ENCODE measurements around the gene IQGAP3.

IQGAP3 gene

DNA sequence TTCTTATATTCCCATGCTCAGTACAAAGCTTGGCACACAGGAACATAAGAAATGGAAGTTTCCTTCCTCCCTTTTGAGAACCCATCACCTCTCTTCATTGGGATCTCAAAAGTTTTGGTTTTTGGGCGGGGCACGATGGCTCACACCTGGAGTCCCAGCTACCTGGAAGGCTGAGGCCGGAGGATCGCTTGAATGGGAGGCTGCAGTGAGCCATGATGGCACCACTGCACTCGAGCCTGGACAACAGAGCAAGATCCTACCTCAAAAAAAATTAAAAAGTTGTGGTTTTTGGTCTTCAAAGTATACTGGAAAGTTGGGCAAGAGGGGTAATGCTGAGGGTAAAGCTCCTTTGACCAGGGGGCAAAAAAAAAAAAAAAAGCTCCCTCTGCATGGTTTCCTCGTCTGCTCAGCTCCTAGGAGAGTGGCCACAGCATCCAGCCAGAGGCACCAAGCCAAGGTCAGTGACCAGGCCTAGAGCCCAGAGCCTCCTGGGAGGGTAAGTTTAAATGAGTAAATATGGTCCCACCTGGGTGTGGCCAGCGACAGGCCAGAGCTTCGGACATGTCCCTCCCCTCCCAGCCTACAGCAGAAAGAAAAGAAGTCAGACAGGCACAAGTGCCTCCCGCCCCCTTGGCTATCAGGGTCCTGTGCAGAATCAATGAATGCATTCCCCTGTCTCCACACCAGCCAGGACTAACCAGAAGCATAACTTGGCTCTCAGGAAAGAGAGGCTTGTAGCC, 76.8 kb downstream of the IQGAP3 start:
- DNase-seq, result no peak

DNA sequence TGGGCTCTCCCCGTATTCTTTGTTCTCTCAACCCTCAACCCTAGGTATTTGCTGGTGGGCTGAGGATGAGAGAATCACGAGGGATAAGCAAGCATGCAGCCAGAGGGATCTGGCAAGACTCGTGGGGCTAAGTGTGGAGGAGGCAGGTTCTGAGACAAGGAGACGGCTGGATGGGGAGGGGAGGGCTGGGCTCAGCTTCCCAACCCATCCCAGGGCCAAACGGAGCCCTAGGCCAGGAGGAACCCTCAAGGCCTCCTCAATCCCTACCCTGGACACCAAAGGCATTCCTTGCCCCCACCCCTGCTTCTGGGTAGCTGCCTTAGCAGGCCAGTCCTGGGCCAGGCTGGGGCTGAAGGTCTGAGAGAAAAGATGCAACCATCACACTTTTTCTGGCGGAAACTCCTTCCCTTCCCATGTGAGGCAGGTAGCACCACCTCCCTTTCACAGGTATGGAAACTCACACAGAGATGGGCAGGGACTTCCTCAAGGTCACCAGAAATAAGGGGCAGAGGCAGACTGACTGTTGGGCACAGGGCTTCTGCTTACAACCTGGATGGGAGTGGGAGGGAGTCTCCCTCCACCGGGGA, 78.0 kb downstream of the IQGAP3 start:
- DNase-seq, result no peak

DNA sequence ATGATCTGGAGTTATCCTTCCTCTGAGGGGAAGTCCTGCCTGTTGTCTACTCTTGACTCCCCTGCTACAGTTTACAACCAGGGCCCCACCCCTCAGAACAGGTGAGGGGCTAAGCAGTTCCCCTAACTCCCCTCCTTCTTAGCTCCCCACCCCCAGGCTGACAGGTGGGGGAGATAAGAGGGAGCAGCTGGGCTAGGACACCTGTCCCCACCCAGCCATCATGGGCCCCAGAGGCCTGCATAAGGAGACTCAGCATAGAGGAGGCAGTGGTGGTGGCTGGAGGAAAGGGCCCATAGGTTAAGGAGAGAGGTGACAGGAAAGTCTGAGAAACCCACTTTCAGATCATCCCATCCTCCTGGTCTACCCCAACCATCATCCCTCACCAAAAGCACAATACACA, 78.6 kb downstream of the IQGAP3 start:
- no peak for DNase-seq

DNA sequence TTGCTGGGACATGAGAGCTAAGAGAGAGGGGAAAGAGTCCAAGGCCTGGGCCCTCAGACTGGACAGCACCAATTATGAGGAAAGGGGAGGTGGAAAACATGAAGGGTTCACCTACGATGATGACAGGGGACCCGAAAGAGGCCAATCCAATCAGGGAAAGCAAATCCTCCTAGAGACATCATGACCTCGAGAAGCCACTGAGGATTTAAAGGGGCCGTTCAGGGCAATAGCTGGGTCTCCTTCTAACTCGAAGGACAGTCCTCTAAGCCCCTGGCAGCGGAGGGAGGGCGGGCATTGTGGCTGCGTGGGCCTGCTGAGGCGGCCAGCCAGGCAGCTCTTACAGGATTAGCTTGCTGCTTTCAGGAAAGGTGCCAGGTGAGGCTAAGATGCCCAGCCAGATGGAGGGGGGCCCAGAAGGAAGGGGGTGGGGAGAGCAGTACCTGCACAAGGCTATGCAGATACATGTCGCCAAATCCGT, 79.2 kb downstream of the IQGAP3 start:
- DNase-seq, result no peak

DNA sequence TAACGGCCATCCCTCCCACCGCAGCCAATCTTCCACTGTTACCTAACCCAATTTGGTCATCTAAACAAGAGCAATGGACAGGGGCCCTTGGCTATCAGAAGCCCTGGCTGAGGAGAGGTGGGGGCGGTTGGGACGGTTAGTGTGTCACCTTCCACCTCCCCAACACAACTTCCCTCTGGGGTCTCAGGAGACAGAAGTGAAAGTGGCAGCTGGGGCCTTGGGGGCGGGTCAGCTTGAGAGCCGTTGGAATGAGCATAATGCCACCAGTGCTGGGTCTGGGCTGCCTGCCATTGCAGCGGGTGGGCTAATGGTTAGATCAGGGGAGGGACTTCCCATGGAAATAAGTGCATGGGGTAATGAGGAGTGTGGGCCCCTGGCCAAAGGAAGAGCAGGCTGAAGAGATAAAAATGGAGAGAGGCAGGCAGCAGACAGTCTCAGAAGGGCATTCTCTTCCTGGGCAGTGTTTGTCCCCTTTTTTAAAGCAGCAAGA, 79.7 kb downstream of the IQGAP3 start:
- DNase-seq, result no peak

DNA sequence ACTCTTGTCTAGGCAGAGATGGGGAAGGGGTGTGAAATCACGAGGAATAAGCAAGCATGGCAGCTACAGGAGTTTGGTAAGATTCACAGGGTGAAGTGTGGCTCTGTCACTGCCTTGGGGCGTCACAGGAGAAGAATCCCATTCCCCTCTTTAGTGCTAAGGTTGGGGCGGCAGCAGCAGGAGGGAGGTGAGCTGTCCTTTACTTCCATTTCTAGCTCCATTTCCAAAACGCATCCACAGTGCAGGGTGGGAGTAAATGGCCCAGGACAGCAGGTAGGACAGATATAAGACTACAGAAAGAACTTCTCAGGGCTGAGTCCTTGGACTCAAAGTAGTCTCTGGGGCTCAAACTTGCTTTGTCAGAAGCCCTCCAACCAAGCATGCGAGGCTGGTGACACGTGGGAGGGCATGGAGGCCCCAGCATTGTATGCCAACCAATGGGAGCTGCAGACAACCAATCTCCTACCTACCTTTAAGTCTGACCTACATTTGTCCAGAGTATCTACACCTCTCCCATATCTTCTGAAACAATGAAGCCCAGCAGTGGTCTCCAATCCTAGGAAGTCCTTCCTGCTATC, 80.3 kb downstream of the IQGAP3 start:
- DNase-seq, result no peak

DNA sequence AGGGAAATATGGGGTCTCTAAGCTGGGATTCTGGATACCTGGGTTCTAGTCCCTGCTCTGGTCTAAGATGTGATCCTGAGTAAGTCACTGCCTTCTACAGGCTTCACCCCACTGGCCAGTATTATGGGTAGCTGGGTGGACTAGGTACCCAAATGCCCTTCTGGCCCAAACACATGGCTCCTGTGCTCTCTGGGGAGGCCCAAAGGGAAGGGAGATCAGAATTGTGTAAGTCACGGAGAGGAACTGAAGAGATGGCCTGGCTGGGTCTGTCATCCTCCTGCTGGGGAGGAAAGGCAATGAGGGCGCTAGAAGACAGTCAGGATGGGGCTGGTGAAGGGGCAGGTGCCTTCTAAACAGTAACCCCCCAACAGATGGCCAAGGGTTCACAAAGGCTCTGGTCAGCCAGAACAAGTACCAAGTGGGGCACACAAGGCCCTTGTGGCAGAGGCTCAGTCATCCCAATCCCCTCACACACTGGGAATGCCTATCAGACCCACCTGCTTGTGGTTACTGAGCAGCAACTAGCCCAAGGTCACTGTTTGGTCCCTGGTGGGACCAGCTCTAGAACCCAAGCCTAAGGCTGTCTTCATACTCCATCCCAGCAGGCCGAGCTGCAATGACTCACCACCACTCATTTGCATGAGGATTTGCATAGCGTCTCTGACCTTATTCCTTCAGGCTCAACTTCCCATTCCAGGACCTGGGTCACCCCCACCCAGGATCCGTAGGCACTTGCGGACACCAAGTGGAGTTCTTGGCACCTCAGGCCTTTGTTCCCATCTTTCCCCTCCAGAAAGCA, 81.0 kb downstream of the IQGAP3 start:
- DNase-seq, result no peak

DNA sequence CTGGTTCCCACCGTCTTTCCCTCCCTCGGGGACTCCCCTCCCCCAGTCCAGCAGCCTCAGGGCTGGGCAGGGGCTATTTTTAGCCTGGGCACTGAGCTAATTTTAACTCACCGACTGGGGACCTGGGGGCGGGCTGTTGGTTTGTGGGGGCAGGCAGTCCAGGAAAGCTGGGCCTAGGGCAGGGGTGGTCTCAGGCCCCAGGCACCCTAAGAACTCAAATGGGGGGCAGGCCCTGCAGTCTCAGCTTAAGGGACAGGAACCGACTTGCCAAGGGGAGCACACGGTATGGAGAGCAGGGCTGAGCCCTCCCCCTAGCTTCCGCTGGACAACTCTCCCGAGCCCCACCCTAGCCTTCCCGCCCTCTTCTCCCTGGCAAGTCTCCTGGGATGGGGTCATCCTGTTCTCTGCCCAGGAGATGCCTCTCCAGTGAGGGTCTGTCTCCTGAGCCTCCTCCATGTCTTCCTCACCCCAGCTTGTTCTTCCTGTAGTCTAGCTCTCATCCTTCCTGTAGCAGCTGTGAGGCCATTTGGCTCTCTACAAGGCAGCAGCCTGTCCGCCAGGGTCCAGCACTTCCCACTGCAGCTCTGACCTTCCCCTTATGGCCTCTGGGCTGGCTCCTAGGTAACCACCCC, 81.8 kb downstream of the IQGAP3 start:
- no peak for DNase-seq

DNA sequence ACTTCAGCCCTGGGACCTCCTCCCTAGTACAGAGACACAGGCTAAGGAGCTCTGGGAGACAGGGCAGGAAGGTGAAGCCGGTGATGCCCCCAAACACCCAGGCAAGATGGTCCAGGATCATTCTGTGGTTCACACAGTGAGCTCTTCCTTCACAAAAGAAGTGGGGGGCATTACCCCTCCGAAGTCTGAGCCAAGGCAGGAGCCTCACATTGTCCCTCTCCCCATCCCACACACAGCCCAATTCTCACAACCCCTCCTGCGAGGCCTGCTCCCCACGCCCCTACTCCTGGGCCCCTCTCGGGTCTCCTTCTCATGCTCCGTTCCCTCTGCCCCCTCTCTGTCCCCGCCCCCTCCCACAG, 82.5 kb downstream of the IQGAP3 start:
- DNase-seq, result no peak

DNA sequence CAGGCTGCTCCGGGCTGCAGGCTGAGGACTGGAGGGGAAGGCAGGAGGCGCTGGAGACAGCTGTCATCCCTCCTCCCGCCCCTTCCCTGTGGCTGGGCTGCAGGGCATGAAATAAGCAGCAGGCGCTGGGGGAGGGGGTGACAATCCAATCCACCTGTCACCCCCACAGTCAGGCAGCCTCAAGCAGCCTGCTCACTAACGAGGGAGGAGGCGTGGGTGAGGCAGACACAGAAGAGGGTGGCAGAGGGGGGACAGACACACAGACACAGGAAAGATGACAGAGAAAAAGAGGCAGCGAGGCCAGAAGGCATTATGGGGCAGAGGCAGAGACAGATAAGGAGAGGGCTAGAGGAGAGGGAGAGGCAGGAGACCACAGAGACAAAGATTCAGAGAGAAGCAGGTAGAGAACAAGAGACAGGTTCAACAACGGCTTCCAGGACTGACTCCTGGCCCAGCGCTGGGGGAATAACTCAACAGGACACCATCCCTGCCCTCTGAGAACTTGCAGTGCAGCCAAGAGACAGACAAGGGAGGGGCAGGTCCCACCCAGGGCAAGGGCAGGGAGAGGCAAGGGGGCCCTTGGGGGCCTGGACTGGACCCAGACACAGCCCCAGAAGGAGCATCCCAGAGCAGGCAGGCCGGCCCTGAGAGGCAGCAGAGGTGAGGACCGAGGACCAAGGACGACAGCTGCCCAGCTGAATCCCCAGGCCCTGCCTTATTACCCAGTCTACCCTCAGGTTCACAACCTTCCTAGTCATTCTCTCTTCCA, 83.0 kb downstream of the IQGAP3 start:
- peak; percentile 77 to 84 for DNase-seq

DNA sequence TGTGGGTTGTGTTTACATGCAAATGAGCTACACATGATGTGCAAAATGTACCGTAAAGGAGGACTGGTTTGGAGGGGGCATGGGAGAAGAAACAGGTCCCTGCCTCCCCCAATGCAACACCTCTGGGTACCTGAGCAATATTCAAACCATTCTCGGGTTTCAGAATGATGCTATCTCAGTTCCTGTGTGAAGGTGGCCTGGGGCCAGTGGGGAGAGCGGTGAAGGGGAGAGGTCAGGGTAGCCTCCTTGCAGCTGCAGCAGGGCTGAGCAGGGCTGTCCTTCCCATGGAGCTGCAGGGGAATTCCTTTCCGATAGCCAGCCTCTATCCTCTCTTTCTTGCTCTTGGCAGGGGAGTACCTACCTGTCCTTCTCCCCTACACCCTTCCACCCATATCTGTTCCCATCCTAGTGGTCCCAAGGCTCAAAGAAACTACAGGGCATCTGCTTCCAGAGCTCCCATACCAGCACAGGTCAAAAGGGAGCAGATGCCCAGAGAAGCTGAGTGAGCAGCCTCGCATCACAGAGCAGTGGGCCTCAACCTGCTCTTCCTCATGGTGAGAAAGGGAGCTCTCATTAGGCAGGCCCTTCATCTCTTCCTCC, 83.7 kb downstream of the IQGAP3 start:
- no peak for DNase-seq

DNA sequence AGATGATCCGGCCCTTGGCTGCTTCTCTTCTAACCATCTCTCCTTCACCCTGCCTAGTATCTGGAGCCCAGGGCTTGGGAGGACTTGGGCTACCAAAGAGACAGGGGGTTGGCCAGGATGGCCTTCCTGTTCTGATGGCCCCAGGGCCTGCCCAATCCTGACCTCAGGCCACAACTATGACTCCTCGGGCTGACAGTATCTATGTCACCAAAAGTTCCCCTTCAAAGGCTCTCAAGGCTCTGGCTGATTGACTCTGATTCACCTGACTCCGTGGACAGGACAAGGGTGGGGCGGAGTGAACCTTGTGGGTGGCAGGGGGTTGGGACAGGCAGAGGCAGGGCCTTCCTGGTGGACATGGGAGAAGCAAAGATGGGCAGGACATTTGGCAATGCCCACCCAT, 84.5 kb downstream of the IQGAP3 start:
- no peak for DNase-seq

DNA sequence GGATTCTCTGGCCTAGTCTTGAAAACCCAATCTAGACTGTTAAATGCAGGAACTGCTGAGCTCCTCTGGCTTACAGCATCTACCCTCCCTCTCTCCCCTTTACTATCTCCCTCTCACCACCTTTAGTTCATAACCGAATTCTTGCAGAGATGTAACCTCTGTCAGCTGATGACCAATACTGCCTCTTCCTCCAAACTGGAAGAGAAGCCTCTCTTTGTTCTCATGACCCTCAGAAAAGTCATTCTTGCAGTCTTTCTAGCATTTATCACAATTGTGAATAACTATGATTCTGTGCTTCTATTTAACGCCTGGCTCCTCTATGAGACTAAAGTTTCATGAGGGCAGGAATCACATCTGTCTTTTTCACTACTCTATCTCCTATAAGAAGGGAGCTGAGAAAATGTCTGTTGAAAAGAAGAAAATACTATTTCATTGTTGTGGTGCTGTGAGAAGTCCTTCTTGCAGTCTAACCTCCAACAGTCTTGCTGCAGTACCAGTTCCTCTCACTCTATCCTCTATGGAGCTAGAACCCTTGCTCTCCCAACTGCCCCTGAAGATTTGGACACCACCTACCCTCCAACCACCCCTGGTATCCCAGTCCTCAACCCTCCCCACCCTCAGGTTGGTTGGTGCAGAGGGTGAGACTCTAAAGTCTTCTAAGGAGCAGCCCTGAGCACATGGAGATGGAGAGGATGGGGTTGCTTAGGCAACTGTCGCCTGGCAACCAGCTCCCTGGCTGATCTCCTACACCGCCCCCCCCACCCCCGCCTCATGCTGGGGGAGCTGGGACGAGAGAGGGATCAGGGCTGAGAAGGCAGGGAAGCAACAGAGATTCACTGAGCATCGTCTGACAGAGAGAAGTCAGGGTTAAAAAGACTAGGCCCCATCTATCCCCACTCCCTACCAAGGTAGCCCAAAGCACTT, 85.7 kb downstream of the IQGAP3 start:
- no peak for DNase-seq

DNA sequence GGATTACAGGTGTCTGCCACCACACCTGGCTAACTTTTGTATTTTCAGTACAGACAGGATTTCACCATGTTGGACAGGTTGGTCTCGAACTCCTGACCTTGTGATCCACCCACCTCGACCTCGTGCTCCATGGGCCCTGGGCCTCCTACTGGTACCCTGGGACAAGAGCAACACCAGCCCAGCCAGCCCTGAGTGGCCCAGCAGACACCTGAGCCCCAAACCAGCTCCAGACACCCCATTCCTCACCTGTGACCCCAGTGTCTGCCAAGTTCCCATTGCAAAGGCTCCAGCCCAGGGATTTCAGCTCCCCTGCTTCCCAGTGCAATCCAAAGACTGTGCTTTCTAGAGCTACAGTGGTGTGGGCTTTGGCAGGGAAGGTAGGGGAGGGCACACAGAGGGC, 86.4 kb downstream of the IQGAP3 start:
- no peak for DNase-seq

DNA sequence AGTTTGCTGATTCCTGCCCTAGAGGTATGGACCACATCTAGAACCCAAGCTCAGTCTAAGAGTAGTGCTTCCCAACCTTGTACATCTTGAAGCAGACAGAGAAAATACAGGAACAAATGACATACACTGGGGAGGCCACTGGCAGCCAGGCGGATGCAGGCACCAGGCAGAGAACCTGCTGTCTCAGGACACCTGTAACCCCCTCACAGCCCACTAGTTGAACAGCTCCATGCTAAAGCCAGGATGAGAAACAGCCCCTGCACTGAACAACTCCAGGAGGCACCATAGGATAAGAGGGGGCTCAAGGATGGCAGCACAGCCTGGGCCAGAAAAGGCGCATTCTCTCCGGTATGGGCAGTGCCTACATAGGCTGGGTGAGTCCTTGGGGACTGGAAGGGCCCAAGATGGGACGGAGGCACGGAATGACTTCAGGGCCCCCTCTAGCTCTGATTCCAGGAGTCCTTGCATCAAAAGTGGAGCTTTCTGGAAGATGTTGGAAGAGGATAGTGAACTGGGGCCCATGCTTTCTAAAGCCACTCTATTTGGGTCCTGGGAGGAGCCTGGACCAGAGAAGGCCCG, 87.8 kb downstream of the IQGAP3 start:
- no peak for DNase-seq

DNA sequence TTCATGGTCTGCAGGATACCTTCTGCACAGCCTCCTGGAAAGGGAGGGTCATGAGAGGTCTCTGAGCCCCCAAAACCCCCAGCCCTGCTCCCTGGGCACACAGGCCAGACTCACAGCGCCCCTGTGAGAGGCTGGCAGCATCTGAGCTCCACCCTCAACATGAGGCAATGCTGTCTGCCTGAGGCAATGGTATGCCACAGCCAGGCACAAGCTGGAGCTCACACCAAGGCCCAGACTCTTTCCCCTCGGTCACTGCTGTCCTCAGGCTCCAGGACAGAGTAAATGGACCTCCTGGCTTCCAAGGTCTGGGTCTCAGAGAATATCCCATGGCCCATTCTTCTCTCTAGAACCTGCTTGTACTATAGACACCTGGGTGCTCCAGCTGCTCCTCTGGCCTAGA, 89.0 kb downstream of the IQGAP3 start:
- no peak for DNase-seq

DNA sequence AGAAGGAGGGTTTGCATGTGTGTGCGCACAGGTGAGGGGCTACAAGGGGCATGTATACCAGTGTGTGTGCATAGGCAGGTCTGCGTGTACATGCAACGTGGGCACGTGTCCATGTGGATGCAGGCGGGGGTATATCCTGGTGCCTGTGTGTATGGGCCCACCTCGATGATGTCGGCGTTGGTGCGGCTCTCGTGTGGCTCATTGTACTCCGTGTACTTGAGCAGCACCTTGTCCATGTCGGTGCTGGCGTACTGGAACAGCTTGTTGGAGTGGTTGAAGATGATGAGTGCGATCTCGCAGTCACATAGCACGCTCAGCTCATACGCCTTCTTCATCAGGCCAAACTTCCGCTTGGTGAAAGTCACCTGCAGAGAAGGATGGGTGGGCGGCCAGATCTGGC, 90.1 kb downstream of the IQGAP3 start:
- no peak for DNase-seq

DNA sequence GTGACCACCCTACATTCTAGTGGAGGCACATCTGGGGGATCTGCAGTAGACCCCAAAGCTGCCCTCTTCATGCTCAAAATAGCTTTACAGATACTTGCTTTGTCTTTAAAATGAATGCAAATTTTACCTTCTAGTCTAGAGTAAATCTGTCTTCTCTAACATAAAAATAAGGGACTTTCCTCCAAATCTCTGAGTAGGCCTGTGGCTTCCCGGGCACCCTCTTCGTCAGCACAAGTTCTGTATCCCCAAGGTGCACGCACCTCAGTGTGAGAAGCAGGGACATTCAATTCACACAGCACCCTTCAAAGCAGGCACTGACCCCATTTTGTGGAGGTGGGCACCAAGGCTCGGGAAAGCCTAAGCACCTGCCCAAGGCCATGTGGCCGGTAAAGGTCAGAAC, 90.8 kb downstream of the IQGAP3 start:
- DNase-seq, result no peak

DNA sequence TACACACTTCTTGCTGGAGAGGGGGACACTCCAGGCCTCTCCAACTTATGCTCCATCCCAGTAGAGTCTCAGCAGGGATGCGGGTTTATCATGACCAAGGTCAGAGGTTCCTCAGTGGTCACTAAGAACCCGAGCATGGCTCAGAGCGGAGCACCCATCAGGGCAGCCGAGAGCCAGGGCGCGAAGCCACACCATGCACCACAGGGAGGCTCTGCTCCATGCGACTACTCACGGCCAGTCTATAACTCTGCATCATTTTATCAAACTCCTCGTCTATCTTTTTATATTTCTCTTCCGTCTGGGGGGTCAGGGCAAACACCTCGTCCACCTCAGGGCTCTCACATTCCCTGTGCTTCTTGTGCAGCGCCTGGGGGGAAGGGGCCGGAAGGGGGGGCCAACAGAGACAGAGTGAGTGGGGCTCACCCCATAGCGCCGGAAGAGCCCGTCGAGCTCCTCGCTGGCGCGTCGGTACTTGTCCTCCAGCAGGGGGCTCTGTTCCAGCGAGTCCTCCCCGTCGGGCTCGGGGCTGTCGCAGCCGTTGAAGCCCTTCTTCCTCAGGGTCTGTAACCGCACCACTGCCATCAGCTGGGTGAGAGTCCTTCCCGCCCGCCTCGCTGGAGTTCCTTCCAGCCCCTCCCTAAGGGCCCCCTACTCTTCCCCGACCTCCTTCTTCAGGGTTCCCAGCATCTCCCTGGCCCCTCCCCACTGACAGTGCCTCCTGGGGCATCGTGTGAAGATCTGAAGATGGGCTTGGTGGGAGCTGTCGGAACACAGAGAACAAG, 91.8 kb downstream of the IQGAP3 start:
- peak in 1 of 2 experiments; percentile 16 for DNase-seq

DNA sequence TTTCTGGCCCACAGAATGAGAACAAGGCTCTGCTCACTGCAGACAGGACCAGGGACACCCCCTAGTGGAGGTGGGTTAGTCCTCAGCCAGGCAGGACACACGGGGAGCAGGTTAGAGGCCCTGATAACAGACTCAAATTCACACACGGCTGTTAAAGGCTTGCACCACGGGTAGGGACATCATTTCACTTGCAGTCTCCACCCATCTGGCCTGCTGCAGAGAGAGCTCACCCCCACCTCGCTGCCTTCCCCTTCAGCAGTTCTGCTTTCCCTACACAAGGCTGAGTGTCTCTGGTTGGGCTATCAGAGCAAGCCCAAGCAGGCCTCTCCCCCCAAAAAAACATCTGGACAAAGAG, 92.4 kb downstream of the IQGAP3 start:
- no peak for DNase-seq

All from NCI-H187 (cell line).